NB4 (cell line): ENCODE measurements around the gene PRKCSH.

Experiments
- POLR2A ChIP-seq: IDR thresholded peaks from 2 replicates; pipeline ENCODE4 v1.6.1; 2011; ENCODE audit warnings: mild to moderate bottlenecking; ENCODE audit not compliant: insufficient read length; ENCODE audit errors: extremely low read depth
- TF ChIP-seq, protein P1 (sequence below): IDR thresholded peaks from one replicate; pipeline ENCODE4 v1.5.1; 2012; ENCODE audit warnings: low read depth, low read length

DNA sequence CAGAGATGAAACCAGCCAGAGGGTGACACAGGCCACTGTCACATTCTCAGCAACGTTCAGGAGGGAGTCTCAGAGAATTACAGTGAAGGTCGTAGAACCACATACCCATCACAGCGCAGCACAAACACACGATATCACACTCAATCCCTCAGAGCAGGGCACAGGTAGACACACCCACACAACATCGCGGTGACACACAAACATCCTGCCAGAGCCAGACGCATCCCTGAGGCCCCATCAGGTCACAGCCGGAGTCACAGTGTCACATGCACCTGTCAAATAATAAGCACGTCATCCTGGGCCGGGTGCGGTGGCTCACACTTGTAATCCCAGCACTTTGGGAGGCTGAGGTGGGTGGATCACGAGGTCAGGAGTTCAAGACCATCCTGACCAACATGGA is 28.0 kb downstream of the PRKCSH start:
- TF ChIP-seq POLR2A, result no peak
- TF ChIP-seq, protein P1, sequence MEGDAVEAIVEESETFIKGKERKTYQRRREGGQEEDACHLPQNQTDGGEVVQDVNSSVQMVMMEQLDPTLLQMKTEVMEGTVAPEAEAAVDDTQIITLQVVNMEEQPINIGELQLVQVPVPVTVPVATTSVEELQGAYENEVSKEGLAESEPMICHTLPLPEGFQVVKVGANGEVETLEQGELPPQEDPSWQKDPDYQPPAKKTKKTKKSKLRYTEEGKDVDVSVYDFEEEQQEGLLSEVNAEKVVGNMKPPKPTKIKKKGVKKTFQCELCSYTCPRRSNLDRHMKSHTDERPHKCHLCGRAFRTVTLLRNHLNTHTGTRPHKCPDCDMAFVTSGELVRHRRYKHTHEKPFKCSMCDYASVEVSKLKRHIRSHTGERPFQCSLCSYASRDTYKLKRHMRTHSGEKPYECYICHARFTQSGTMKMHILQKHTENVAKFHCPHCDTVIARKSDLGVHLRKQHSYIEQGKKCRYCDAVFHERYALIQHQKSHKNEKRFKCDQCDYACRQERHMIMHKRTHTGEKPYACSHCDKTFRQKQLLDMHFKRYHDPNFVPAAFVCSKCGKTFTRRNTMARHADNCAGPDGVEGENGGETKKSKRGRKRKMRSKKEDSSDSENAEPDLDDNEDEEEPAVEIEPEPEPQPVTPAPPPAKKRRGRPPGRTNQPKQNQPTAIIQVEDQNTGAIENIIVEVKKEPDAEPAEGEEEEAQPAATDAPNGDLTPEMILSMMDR, result no peak
